Measurements from ENCODE around the gene GPATCH2.

GPATCH2 gene

GRCh38 chr1:217650674-217651073 lies 19.8 kb upstream of the GPATCH2 start:
- H3F3A ChIP-seq (ENCODE audit: insufficient read depth, low read length), result no peaks in the 10 kb centered on the region
- no peak overlapping the region for H3K9ac ChIP-seq (ENCODE audit: low read length)
- H4K20me1 ChIP-seq (ENCODE audit: insufficient read depth, low read length), result no peaks in the 10 kb centered on the region
- no peak overlapping the region for H3K4me2 ChIP-seq (ENCODE audit: low read length)
- H3K79me2 ChIP-seq (ENCODE audit: insufficient read depth, low read length), result no peaks in the 10 kb centered on the region
- no peaks in the 10 kb centered on the region for H3K9me3 ChIP-seq (ENCODE audit: low read length)
- H3K9me2 ChIP-seq (ENCODE audit: low read depth, low read length), result no peaks in the 10 kb centered on the region
- no peaks in the 10 kb centered on the region for H3K36me3 ChIP-seq (ENCODE audit: insufficient read depth, low read length)
- TF ChIP-seq EZH2 (IDR thresholded peaks at IDR 0.05; ENCODE audit: borderline replicate concordance, low read length), result no peak
- TF ChIP-seq, protein P1, sequence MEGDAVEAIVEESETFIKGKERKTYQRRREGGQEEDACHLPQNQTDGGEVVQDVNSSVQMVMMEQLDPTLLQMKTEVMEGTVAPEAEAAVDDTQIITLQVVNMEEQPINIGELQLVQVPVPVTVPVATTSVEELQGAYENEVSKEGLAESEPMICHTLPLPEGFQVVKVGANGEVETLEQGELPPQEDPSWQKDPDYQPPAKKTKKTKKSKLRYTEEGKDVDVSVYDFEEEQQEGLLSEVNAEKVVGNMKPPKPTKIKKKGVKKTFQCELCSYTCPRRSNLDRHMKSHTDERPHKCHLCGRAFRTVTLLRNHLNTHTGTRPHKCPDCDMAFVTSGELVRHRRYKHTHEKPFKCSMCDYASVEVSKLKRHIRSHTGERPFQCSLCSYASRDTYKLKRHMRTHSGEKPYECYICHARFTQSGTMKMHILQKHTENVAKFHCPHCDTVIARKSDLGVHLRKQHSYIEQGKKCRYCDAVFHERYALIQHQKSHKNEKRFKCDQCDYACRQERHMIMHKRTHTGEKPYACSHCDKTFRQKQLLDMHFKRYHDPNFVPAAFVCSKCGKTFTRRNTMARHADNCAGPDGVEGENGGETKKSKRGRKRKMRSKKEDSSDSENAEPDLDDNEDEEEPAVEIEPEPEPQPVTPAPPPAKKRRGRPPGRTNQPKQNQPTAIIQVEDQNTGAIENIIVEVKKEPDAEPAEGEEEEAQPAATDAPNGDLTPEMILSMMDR (IDR thresholded peaks at IDR 0.05; ENCODE audit: low read length), result no peak
- H3K27ac ChIP-seq (ENCODE audit: low read depth, low read length, poor library complexity, severe bottlenecking), result no peak overlapping the region
- H2AFZ ChIP-seq (ENCODE audit: low read length), result no peak overlapping the region
- no peaks in the 10 kb centered on the region for H3K4me1 ChIP-seq (ENCODE audit: insufficient read depth, low read length, severe bottlenecking)
- no peaks in the 10 kb centered on the region for H3K27me3 ChIP-seq (ENCODE audit: insufficient read depth, low read length)
- H3K4me3 ChIP-seq (ENCODE audit: low read depth, low read length, poor library complexity, severe bottlenecking), result no peak overlapping the region

DNA sequence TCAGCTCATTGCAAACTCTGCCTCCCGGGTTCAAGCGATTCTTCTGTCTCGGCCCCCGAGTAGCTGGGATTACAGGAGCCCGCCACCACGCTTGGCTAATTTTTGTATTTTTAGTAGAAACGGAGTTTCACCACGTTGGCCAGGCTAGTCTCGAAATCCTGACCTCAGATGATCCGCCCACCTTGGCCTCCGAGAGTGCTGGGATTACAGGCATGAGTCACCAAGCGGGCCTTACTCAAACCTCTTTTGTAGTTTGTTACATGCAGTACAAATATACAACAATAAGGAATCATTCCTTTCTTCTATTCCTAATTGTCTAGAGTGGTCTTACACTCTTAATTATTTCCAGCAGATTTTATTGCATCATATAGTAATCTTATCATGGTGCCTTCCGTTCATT lies 16.9 kb upstream of the GPATCH2 start:
- Histone ChIP-seq H3K79me2 (ENCODE audit: insufficient read depth, low read length) (no peaks in the 10 kb centered on the region), H3K27me3 (ENCODE audit: insufficient read depth, low read length) (no peaks in the 10 kb centered on the region), H3K36me3 (ENCODE audit: insufficient read depth, low read length) (no peaks in the 10 kb centered on the region)

DNA sequence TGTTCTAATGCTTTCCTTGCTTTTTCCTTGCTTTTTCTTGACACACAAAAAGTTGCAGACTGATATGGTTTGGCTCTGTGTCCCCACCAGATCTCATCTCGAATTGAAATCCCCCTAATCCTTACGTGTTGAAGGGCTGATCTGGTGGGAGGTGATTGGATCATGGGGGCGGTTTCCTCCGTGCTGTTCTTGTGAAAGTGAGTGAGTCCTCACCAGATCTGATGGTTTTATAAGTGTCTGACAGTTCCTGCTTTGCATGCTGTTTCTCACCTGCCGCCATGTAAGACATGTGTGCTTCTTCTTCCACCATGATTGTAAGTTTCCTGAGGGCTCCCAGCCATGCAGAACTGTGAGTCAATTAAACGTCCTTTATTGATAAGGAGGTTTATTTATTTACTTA lies 11.6 kb upstream of the GPATCH2 start:
- Histone ChIP-seq H3K9me3 (ENCODE audit: low read length) (no peaks in the 10 kb centered on the region), H3K27ac (ENCODE audit: low read depth, low read length, poor library complexity, severe bottlenecking) (no peak overlapping the region), H3K4me2 (ENCODE audit: low read length) (no peak overlapping the region), H3K36me3 (ENCODE audit: insufficient read depth, low read length) (no peaks in the 10 kb centered on the region), H3K9ac (ENCODE audit: low read length) (no peak overlapping the region), H4K20me1 (ENCODE audit: insufficient read depth, low read length) (no peaks in the 10 kb centered on the region), H3F3A (ENCODE audit: insufficient read depth, low read length) (no peaks in the 10 kb centered on the region), H3K9me2 (ENCODE audit: low read depth, low read length) (no peaks in the 10 kb centered on the region), H2AFZ (ENCODE audit: low read length) (no peak overlapping the region), H3K4me3 (ENCODE audit: low read depth, low read length, poor library complexity, severe bottlenecking) (no peak overlapping the region), H3K27me3 (ENCODE audit: insufficient read depth, low read length) (no peaks in the 10 kb centered on the region), H3K4me1 (ENCODE audit: insufficient read depth, low read length, severe bottlenecking) (no peaks in the 10 kb centered on the region), H3K79me2 (ENCODE audit: insufficient read depth, low read length) (no peaks in the 10 kb centered on the region)
- TF ChIP-seq EZH2 (IDR thresholded peaks at IDR 0.05; ENCODE audit: borderline replicate concordance, low read length), result no peak
- TF ChIP-seq, protein P1 (IDR thresholded peaks at IDR 0.05; ENCODE audit: low read length), result no peak

More for the DNA sequence above, 16.9 kb upstream of the GPATCH2 start:
- Histone ChIP-seq H3F3A (ENCODE audit: insufficient read depth, low read length) (no peaks in the 10 kb centered on the region), H4K20me1 (ENCODE audit: insufficient read depth, low read length) (no peaks in the 10 kb centered on the region), H3K4me3 (ENCODE audit: low read depth, low read length, poor library complexity, severe bottlenecking) (no peak overlapping the region), H3K27ac (ENCODE audit: low read depth, low read length, poor library complexity, severe bottlenecking) (no peak overlapping the region), H3K4me2 (ENCODE audit: low read length) (no peak overlapping the region), H3K9me2 (ENCODE audit: low read depth, low read length) (no peaks in the 10 kb centered on the region), H3K4me1 (ENCODE audit: insufficient read depth, low read length, severe bottlenecking) (no peaks in the 10 kb centered on the region), H3K9me3 (ENCODE audit: low read length) (no peaks in the 10 kb centered on the region), H2AFZ (ENCODE audit: low read length) (no peak overlapping the region), H3K9ac (ENCODE audit: low read length) (no peak overlapping the region)
- TF ChIP-seq, protein P1 (IDR thresholded peaks at IDR 0.05; ENCODE audit: low read length), result no peak
- no peak for TF ChIP-seq EZH2 (IDR thresholded peaks at IDR 0.05; ENCODE audit: borderline replicate concordance, low read length)
